ENCODE data around the gene SEMA3D.

- TF ChIP-seq, protein P1, sequence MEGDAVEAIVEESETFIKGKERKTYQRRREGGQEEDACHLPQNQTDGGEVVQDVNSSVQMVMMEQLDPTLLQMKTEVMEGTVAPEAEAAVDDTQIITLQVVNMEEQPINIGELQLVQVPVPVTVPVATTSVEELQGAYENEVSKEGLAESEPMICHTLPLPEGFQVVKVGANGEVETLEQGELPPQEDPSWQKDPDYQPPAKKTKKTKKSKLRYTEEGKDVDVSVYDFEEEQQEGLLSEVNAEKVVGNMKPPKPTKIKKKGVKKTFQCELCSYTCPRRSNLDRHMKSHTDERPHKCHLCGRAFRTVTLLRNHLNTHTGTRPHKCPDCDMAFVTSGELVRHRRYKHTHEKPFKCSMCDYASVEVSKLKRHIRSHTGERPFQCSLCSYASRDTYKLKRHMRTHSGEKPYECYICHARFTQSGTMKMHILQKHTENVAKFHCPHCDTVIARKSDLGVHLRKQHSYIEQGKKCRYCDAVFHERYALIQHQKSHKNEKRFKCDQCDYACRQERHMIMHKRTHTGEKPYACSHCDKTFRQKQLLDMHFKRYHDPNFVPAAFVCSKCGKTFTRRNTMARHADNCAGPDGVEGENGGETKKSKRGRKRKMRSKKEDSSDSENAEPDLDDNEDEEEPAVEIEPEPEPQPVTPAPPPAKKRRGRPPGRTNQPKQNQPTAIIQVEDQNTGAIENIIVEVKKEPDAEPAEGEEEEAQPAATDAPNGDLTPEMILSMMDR (IDR thresholded peaks at IDR 0.05): no peak
- TF ChIP-seq EZH2 (IDR thresholded peaks at IDR 0.05; ENCODE audit: borderline replicate concordance, insufficient read depth, low read depth, low read length, poor library complexity, severe bottlenecking): no peak
Observed at GRCh38 chr7:85054306-85054705, 132.6 kb downstream of the SEMA3D start.

Data from B cell (primary cell).